OCI-LY1 (cell line): Measurements from ENCODE around the gene C20orf204.

Source experiments
- CTCF ChIP-seq: fragments of 200-600 bp; sonication (generic), shearing (Covaris generic); IDR thresholded peaks from 2 replicates; pipeline ENCODE4 v1.5.1; 2017; ENCODE audit warnings: mild to moderate bottlenecking, antibody characterized with exemption, low read length, moderate library complexity, mixed read lengths
- EZH2 ChIP-seq: fragments of 200-600 bp; sonication (generic), shearing (Covaris generic); IDR thresholded peaks from 2 replicates; pipeline ENCODE4 v1.8.0; 2017; ENCODE audit warnings: borderline replicate concordance, mixed run types, mild to moderate bottlenecking, antibody characterized with exemption, low read length, moderate library complexity, mixed read lengths

- TF ChIP-seq CTCF (no peak), EZH2 (no peak)
Measured at GRCh38 chr20:64086801-64087200, 50.8 kb downstream of the C20orf204 start.
